HEK293 (cell line): ENCODE data around the gene CLCNKB.

Experiments used
- CTCF ChIA-PET: fragments of 350-600 bp; formaldehyde crosslinking; extraction: SDS; loops from one replicate; lab custom pipeline; 2021; ENCODE audit warnings: antibody characterized with exemption; lab: Yijun Ruan, JAX
- POLR2A ChIA-PET: fragments of 300-600 bp; formaldehyde crosslinking; extraction: SDS; loops from one replicate; lab custom pipeline; 2020; ENCODE audit warnings: antibody characterized with exemption, inconsistent platforms; lab: Yijun Ruan, JAX
- H3K27ac ChIP-seq: fragments of 200-500 bp; sonication (Bioruptor generic); 2 replicates; pipeline ENCODE4 v1.5.1; 2014; ENCODE audit warnings: low read depth, low read length, control low read depth, inconsistent platforms; ENCODE audit errors: extremely low read depth
- H3K36me3 ChIP-seq, 2 experiments: fragments of 200-500 bp in 1 of 2; sonication (Bioruptor generic) in 1 of 2; 1 replicate in 1 of 2; 2 replicates in 1 of 2; pipeline ENCODE4 v1.5.1; 2014 to 2017; ENCODE audit warnings: inconsistent platforms in 2 of 2, low read length in 2 of 2; ENCODE audit not compliant: control insufficient read depth in 2 of 2, insufficient read depth in 1 of 2
- H3K4me1 ChIP-seq: fragments of 200-500 bp; sonication (Bioruptor generic); 2 replicates; pipeline ENCODE4 v1.5.1; 2014; ENCODE audit warnings: mild to moderate bottlenecking, low read length, inconsistent platforms; ENCODE audit not compliant: control insufficient read depth, insufficient read depth
- H3K4me3 ChIP-seq: 2 replicates; pipeline ENCODE4 v1.5.1; 2011; ENCODE audit warnings: low read depth, mild to moderate bottlenecking, control low read depth, low read length, moderate library complexity
- H3K9me3 ChIP-seq: fragments of 200-500 bp; sonication (Bioruptor generic); 2 replicates; pipeline ENCODE4 v1.5.1; 2014; ENCODE audit warnings: low read depth, low read length, inconsistent platforms; ENCODE audit not compliant: control insufficient read depth, insufficient read depth
- EGR2 ChIP-seq: fragments of 450-650 bp; formaldehyde crosslinking; IDR thresholded peaks from 2 replicates; pipeline ENCODE4 v1.5.1; 2016; ENCODE audit warnings: low read depth, missing biosample characterization, missing genetic modification characterization
- OVOL3 ChIP-seq: fragments of 450-650 bp; formaldehyde crosslinking; IDR thresholded peaks from 2 replicates; pipeline ENCODE4 v1.5.1; 2016; ENCODE audit warnings: missing biosample characterization, missing genetic modification characterization
- SP7 ChIP-seq: fragments of 450-650 bp; formaldehyde crosslinking; IDR thresholded peaks from 2 replicates; pipeline ENCODE4 v1.5.1; 2016; ENCODE audit warnings: missing biosample characterization, missing genetic modification characterization
- ZBTB1 ChIP-seq: fragments of 450-650 bp; formaldehyde crosslinking; IDR thresholded peaks from 2 replicates; pipeline ENCODE4 v1.5.1; 2016; ENCODE audit warnings: missing biosample characterization, missing genetic modification characterization
- ZBTB10 ChIP-seq: fragments of 450-650 bp; formaldehyde crosslinking; IDR thresholded peaks from 2 replicates; pipeline ENCODE4 v1.5.1; 2016; ENCODE audit warnings: missing biosample characterization, missing genetic modification characterization
- ZNF121 ChIP-seq: fragments of 450-650 bp; formaldehyde crosslinking; IDR thresholded peaks from 2 replicates; pipeline ENCODE4 v1.5.1; 2016; ENCODE audit warnings: missing biosample characterization, missing genetic modification characterization
- ZNF16 ChIP-seq: fragments of 450-650 bp; formaldehyde crosslinking; IDR thresholded peaks from 2 replicates; pipeline ENCODE4 v1.5.1; 2016; ENCODE audit warnings: low read depth, missing biosample characterization, missing genetic modification characterization
- ZNF174 ChIP-seq: fragments of 450-650 bp; formaldehyde crosslinking; IDR thresholded peaks from 2 replicates; pipeline ENCODE4 v1.5.0; 2017; ENCODE audit warnings: missing biosample characterization, mild to moderate bottlenecking, missing genetic modification characterization
- ZNF211 ChIP-seq: fragments of 450-650 bp; formaldehyde crosslinking; IDR thresholded peaks from 2 replicates; pipeline ENCODE4 v1.5.1; 2016; ENCODE audit warnings: low read depth, missing biosample characterization, missing genetic modification characterization
- ZNF416 ChIP-seq: fragments of 450-650 bp; formaldehyde crosslinking; IDR thresholded peaks from 2 replicates; pipeline ENCODE4 v1.5.1; 2016; ENCODE audit warnings: missing biosample characterization, missing genetic modification characterization
- ZNF658 ChIP-seq: fragments of 450-650 bp; formaldehyde crosslinking; IDR thresholded peaks from 2 replicates; pipeline ENCODE4; 2016; ENCODE audit warnings: missing biosample characterization, missing genetic modification characterization
- ZNF664 ChIP-seq: fragments of 450-650 bp; formaldehyde crosslinking; IDR thresholded peaks from 2 replicates; pipeline ENCODE4 v1.5.1; 2016; ENCODE audit warnings: missing biosample characterization, missing genetic modification characterization
- TF ChIP-seq, protein P1 (sequence below): fragments of 450-650 bp; formaldehyde crosslinking; IDR thresholded peaks from 2 replicates; pipeline ENCODE4 v1.5.1; 2016; ENCODE audit warnings: missing biosample characterization, missing genetic modification characterization
- TF ChIP-seq, protein P2 (sequence below): fragments of 450-650 bp; formaldehyde crosslinking; IDR thresholded peaks from 2 replicates; pipeline ENCODE4 v1.5.0; 2017; ENCODE audit warnings: missing biosample characterization, missing genetic modification characterization, borderline replicate concordance
- TF ChIP-seq, protein P3 (sequence below): fragments of 450-650 bp; formaldehyde crosslinking; IDR thresholded peaks from 2 replicates; pipeline ENCODE4 v1.5.1; 2016; ENCODE audit warnings: missing biosample characterization, missing genetic modification characterization
- TF ChIP-seq, protein P4 (sequence below): fragments of 450-650 bp; formaldehyde crosslinking; IDR thresholded peaks from 2 replicates; pipeline ENCODE4 v1.5.1; 2016; ENCODE audit warnings: missing biosample characterization, missing genetic modification characterization

The CLCNKB gene

DNA sequence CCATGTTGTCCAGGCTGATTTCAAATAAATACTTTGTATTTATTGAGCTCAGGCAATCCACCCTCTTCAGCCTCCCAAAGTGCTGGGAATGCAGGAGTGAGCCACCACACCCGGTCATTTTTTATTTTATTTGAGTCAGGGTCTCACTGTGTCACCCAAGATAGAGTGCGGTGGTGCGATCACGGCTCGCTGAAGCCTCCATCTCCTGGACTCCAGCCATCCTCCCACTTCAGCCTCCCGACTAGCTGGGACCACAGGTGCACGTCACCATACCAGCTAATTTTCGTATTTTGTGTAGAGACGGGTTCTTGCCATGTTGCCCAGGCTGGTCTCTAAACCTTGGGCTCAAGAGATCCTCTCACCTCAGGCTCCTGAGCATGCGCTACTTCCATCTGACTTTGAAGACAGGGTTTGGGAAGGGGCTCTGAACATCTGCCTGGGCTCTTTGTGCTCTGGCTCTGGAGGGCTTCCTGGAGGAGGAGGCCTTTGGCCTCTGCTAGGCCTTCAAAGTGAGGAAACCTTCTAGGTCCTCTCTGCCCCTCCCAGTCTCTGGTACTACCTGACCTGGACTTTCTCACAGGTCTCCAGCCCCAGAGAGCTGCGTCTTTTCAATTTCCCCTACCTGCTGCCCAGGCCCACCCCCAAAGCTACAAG lies 31.5 kb upstream of the CLCNKB start:
- Histone ChIP-seq H3K9me3 (no peaks in the 10 kb centered on the region), H3K36me3 (no peaks in the 10 kb centered on the region), H3K4me1 (no peaks in the 10 kb centered on the region), H3K27ac (no peak overlapping the region), H3K4me3 (no peak overlapping the region)
- ChIA-PET POLR2A (no interaction called here), CTCF (interaction anchor here (0.6 to 1.5 kb wide), 3 partner anchors 171 to 192 kb away, joined by 3 to 4 read pairs (median 3); no protein-coding TSS in a partner anchor)
- TF ChIP-seq ZNF211 (tag by site-specific recombination) (no peak), EGR2 (tag by site-specific recombination) (no peak), ZNF416 (tag by site-specific recombination) (no peak), OVOL3 (tag by site-specific recombination) (no peak), ZNF16 (tag by site-specific recombination) (no peak), ZNF658 (no peak), ZBTB10 (tag by site-specific recombination) (no peak), ZNF664 (tag by site-specific recombination) (no peak), SP7 (tag by site-specific recombination) (no peak), ZNF121 (tag by site-specific recombination) (no peak), ZBTB1 (tag by site-specific recombination) (no peak), ZNF174 (tag by site-specific recombination) (no peak)
- TF ChIP-seq, protein P1, sequence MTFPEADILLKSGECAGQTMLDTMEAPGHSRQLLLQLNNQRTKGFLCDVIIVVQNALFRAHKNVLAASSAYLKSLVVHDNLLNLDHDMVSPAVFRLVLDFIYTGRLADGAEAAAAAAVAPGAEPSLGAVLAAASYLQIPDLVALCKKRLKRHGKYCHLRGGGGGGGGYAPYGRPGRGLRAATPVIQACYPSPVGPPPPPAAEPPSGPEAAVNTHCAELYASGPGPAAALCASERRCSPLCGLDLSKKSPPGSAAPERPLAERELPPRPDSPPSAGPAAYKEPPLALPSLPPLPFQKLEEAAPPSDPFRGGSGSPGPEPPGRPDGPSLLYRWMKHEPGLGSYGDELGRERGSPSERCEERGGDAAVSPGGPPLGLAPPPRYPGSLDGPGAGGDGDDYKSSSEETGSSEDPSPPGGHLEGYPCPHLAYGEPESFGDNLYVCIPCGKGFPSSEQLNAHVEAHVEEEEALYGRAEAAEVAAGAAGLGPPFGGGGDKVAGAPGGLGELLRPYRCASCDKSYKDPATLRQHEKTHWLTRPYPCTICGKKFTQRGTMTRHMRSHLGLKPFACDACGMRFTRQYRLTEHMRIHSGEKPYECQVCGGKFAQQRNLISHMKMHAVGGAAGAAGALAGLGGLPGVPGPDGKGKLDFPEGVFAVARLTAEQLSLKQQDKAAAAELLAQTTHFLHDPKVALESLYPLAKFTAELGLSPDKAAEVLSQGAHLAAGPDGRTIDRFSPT: no peak
- TF ChIP-seq, protein P2, sequence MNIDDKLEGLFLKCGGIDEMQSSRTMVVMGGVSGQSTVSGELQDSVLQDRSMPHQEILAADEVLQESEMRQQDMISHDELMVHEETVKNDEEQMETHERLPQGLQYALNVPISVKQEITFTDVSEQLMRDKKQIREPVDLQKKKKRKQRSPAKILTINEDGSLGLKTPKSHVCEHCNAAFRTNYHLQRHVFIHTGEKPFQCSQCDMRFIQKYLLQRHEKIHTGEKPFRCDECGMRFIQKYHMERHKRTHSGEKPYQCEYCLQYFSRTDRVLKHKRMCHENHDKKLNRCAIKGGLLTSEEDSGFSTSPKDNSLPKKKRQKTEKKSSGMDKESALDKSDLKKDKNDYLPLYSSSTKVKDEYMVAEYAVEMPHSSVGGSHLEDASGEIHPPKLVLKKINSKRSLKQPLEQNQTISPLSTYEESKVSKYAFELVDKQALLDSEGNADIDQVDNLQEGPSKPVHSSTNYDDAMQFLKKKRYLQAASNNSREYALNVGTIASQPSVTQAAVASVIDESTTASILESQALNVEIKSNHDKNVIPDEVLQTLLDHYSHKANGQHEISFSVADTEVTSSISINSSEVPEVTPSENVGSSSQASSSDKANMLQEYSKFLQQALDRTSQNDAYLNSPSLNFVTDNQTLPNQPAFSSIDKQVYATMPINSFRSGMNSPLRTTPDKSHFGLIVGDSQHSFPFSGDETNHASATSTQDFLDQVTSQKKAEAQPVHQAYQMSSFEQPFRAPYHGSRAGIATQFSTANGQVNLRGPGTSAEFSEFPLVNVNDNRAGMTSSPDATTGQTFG (tag by site-specific recombination): no peak
- TF ChIP-seq, protein P3, sequence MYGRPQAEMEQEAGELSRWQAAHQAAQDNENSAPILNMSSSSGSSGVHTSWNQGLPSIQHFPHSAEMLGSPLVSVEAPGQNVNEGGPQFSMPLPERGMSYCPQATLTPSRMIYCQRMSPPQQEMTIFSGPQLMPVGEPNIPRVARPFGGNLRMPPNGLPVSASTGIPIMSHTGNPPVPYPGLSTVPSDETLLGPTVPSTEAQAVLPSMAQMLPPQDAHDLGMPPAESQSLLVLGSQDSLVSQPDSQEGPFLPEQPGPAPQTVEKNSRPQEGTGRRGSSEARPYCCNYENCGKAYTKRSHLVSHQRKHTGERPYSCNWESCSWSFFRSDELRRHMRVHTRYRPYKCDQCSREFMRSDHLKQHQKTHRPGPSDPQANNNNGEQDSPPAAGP (tag by site-specific recombination): no peak
- TF ChIP-seq, protein P4, sequence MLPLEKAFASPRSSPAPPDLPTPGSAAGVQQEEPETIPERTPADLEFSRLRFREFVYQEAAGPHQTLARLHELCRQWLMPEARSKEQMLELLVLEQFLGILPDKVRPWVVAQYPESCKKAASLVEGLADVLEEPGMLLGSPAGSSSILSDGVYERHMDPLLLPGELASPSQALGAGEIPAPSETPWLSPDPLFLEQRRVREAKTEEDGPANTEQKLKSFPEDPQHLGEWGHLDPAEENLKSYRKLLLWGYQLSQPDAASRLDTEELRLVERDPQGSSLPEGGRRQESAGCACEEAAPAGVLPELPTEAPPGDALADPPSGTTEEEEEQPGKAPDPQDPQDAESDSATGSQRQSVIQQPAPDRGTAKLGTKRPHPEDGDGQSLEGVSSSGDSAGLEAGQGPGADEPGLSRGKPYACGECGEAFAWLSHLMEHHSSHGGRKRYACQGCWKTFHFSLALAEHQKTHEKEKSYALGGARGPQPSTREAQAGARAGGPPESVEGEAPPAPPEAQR (tag by site-specific recombination): no peak
- TF ChIP-seq, all 188 proteins: peak for 0
